NCI-H526 (cell line): Measurements from ENCODE around the gene EEF1G.

Experiments
- DNase-seq, 2 experiments: peaks; one replicate each; lab custom pipeline; 2025; lab: John Stamatoyannopoulos, UW

Gene EEF1G

DNA sequence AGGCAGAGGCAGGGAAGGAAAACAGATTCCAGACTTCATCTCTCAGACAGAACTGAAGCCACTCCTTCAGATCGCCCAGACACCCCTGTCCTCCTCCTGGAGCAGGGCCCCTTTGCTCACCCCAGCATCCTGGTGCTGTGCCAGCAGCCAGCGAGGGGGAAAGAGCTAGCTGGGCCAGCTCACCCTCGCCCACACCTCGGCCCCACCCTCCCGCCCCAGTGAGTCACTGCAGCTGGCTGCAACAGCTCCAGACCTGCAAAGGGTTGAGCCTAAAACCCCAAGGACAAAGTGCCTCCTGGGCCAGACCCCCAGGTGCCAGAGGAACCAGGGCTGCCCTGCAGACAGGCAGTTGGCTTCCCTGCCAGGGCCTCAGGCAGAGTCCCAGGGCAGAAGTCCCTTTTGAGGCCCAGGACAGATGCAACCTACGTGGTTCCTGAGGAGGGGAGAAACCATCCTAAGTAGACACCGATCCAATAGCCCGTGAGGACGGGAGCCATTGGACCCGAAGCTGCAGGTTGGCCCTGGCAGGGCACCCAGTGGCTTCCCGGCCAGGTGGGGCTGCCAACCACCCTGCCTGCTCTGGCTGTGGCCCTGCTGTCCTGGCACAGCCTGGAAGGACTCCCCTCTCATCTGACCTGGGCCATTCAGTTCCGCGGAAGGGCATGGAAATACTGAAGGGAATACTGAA is 34.3 kb downstream of the EEF1G start:
- peak in 1 of 2 experiments; percentile 69 for DNase-seq

DNA sequence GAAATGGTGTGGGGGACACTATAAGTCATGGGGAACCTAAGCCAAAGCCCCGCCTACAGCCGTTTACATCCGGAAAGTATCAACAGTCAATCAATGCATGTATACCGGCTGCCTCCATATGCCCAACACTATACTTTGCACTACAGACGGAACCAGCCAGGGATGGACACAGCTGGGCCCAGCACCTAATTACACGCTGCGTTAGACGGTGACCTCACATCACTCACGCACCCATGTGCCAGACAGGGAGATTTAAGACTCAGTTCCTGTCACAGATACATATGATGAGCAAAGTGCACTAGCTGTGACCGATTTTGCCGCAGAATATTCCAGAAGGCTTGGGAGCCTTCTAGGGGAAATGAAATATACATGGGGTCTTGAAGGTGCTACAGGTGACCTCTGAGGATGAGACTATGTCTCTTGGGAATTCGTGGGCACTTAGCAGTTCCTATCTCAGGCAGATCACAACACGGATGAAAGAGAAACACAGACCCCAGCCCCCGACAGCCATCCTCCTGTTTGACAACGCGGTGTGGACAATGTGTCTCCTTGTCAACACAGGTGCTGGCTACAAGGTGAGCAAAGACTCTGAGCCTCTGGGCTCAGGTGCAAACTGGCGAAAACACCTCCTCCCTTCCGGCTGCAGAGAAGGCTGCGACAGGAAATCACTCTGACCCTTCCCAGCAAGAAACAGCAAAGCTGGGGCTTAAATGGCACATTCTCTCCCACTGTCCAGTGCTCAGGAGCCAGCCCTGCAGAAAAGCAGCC is 35.0 kb downstream of the EEF1G start:
- peak in 1 of 2 experiments; percentile 74 for DNase-seq

DNA sequence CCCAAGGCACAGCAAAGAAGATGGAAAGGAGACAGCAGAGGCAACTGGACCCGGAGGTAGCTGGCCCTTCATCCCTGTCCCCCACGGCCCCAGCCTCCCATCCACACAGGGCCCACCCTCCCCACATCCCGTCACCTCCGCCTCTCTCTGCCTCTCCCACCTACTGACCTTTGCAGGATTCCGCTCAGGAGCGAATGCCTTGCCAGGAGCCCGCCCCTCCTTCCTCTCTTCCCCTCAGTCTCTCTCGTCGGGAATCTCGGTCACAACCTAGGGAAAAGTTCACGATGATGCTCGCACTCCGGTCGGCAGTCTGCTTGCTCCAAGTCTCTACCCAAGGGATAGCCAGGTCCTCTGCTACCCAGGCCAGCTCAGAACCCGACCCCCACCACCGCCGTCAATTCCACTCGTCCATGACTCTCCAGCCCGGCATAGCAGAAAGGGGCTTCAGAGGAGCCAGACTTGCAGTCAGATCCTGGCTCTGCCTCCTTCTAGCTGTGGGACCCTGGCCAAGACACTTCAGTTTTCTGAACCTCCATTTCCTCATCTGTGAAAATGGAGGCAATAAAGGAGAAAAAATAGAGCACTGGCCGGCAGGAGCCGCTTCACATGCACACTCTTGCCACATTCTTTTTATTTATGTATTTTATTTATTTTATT is 37.3 kb downstream of the EEF1G start:
- DNase-seq: peak in 1 of 2 experiments; percentile 76

DNA sequence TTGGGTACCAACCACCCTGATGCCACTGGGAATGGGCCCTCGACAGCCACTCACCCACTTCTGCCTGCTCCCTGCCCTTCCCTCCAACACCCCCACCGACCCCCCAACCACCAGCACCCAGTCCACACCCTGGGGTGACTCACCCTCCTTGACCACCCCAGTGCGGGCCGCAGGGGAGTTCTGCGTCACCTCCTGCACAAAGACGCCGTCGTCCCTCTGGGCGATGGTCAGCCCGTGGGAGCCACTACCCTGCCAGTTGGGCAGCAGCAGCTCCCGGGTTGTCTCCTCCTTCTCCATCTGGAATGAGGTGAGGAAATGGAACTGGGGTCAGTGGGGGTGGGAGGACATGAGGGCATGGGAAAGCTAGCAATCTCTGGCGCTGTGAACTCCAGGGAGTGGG is 37.9 kb downstream of the EEF1G start:
- DNase-seq: no peak

DNA sequence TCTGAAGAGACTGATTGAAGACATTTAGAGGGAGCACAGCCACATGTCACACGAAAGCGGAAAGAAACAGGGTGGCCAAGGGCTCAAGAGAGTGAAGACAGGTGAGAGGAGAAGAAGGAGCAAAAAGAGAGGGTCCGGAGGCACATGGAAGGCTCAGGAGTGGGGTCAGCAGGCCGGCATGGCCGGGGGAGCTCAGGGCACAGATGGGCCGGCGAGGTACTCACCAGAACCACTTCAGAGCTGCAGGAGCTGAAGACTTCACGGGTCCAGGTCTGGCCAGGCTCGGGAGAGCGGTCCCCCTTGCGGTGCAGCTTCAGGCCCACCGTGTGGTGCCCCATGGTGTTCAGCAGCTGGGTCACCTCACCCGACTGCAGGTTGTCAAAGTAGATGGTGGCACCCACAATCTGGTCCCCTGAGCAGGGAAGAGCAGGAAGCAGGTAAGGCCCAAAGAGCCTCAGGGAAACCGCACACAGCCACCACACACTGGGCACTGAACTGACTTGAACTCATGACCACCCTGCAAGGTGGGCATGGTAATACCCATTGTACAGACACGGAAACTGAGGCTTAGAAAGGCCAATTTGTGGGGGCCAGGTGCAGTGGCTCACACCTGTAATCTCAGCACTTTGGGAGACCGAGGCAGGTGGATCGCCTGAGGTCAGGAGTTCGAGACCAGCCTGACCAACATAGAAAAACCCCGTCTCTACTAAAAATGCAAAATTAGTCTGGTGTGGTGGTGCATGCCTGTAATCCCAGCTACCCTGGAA is 38.7 kb downstream of the EEF1G start:
- no peak for DNase-seq

DNA sequence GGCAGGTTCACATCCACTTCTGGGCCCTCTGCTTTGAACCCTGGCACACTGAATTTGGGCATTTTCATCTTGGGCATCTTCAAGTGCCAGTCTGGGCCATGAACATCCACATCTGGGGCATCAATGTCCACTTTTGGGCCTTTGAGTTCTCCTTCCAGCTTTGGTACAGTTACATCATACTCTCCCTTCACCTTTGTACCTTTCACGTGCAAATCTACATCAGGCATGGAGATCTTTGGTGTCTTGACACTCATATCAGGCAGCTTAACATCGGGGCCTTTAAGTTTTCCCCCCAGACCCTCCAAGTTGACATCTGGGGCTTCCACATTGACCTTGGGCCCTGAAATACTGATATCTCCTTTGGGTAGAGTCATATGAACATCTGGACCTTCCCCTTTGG is 41.6 kb downstream of the EEF1G start:
- no peak for DNase-seq

DNA sequence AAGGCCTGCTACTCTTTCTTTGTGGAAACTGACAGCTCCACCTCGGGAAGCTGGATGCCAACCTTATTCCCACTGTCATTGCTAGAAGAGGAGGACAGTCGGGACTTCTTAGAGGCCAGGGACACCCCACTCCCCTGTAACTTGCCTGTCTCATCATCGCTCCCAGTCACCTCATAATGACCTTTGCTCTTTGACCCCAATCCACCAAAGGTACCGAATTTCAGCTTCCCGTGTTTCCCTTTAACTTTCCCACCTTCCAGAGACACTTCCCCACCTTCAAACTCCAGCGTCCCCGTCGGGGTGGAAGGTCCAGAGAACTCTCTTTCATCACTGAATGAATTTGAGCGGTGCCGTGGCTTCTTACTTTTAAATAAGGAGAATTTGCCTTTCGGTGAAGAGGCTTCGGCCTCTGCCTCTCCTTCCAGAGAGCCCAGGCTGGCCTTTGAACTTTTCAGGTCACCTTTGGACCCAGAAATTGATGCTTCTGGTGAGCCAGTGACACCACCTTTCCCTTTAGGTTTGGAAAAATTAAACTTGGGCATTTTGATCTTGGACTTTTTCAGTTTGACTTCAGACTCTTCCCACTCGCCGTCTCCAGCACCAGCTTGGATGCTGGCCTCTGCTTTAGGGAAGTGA is 56.8 kb downstream of the EEF1G start:
- no peak for DNase-seq

DNA sequence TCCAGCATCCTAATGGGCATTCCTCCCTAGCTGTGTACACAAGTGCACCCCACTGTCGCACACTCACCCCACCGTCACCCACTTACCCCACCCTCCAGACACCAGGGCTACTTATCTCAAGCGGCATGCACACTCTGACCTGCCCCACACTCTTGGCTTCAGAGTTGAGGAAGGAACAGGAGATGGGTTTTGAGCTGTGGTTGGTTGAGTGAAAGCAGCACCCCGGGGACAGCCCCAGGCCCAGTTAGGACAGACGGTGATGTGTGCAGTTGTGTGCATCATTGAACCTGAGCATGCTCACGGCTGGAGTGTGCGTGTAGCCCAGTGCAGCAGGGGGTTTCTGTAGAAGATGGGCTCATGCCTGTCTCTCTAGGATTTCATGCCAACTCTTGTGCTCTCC is 59.5 kb downstream of the EEF1G start:
- no peak for DNase-seq

DNA sequence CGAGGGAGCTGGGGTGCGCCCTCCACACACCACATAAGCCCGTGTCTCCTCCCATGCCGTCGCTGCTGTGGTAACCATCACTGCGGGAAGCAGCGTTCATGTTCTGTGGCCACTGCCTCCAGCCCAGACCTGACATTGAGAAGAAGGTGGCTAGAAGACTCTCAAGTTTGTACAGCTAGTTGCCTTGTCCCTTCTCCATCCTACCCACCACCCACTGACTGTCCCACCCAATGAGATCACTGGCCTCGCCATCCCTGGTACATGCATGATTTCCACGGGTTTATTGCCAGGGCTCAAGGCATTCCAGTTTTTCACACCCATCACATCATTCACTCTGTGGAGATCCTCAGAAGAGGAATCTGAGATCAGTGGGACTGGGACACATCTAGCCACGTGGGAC is 60.1 kb downstream of the EEF1G start:
- DNase-seq: no peak

DNA sequence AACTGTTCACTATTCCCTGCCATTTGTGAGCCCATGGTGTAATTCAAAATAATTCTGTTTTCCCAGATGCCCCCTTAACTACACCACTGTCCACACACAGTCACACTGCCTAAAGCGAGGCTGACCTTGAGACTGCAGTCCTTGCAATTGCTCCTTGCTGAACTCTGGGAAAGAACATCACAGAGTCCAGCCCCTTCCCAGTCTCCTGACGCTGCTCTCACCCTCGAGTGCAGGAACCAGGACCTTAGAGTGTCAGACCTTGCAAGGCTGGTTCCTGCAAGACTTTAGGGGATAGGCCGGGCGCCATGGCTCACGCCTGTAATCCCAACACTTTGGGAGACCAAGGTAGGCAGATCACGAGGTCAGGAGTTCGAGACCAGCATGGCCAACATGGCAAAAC is 60.7 kb downstream of the EEF1G start:
- no peak for DNase-seq
